Measurements from ENCODE around the gene TMEM60.

GRCh38 chr7:77752016-77752415 lies 46.2 kb downstream of the TMEM60 start:
- TF ChIP-seq EP300 (IDR thresholded peaks at IDR 0.05) (no peak), CTCF (IDR thresholded peaks at IDR 0.05) (no peak), POLR2A (IDR thresholded peaks at IDR 0.05) (no peak), POLR2AphosphoS5 (IDR thresholded peaks at IDR 0.05) (no peak)
